H9 (cell line): Measurements from ENCODE around the gene FARP1. TPM values are rescaled to one million over a fixed set of nuclear protein-coding genes. Genes with fewer than 3 reads are reported as not detected.
A peak's percentile ranks its signal among the peaks of the same experiment; 100 is the strongest.

Source experiments
- DNase-seq: peaks from one replicate; pipeline ENCODE4 v3.0.0-alpha.2; 2017
- H2AFZ ChIP-seq: one replicate; pipeline ENCODE4 v1.6.1; 2013; ENCODE audit warnings: mild to moderate bottlenecking, low read length, control low read depth, moderate library complexity
- H2AK5ac ChIP-seq: 2 replicates; pipeline ENCODE4 v1.6.1; 2013; ENCODE audit warnings: low read length, control low read depth, mixed read lengths; ENCODE audit not compliant: insufficient read length
- H2BK120ac ChIP-seq: one replicate; pipeline ENCODE4 v1.6.1; 2013; ENCODE audit warnings: low read depth, mild to moderate bottlenecking, low read length, control low read depth, inconsistent platforms; ENCODE audit not compliant: poor library complexity, severe bottlenecking
- H2BK12ac ChIP-seq: 2 replicates; pipeline ENCODE4 v1.6.1; 2013; ENCODE audit warnings: low read length, control low read depth, mixed read lengths, low read depth; ENCODE audit not compliant: insufficient read length
- H2BK15ac ChIP-seq: 2 replicates; pipeline ENCODE4 v1.6.1; 2013; ENCODE audit warnings: low read depth, low read length, control low read depth
- H2BK20ac ChIP-seq: one replicate; pipeline ENCODE4 v1.6.1; 2013; ENCODE audit warnings: low read depth, mild to moderate bottlenecking, low read length, control low read depth, inconsistent platforms; ENCODE audit not compliant: poor library complexity, severe bottlenecking
- H2BK5ac ChIP-seq: 2 replicates; pipeline ENCODE4 v1.6.1; 2013; ENCODE audit warnings: low read length, control low read depth, mixed read lengths; ENCODE audit not compliant: insufficient read length
- H3K14ac ChIP-seq: 2 replicates; pipeline ENCODE4 v1.6.1; 2013; ENCODE audit warnings: low read length, control low read depth; ENCODE audit not compliant: insufficient read depth
- H3K18ac ChIP-seq: 2 replicates; pipeline ENCODE4 v1.6.1; 2013; ENCODE audit warnings: low read depth, mild to moderate bottlenecking, mixed read lengths, low read length, control low read depth; ENCODE audit not compliant: insufficient read length
- H3K23ac ChIP-seq: 2 replicates; pipeline ENCODE4 v1.6.1; 2013; ENCODE audit warnings: low read length, control low read depth, mixed read lengths, low read depth; ENCODE audit not compliant: insufficient read length
- H3K23me2 ChIP-seq: 2 replicates; pipeline ENCODE4 v1.6.1; 2013; ENCODE audit warnings: low read depth, mild to moderate bottlenecking, mixed read lengths, low read length, control low read depth; ENCODE audit not compliant: insufficient read length, poor library complexity, severe bottlenecking
- H3K27ac ChIP-seq: 2 replicates; pipeline ENCODE4 v1.5.1; 2013; ENCODE audit warnings: low read length, control low read depth, mixed read lengths, low read depth; ENCODE audit not compliant: insufficient read length
- H3K27me3 ChIP-seq: 2 replicates; pipeline ENCODE4 v1.6.1; 2013; ENCODE audit warnings: low read length, control low read depth, inconsistent platforms; ENCODE audit not compliant: insufficient read depth
- H3K4ac ChIP-seq: 2 replicates; pipeline ENCODE4 v1.6.1; 2013; ENCODE audit warnings: low read depth, mild to moderate bottlenecking, control low read depth, inconsistent platforms, low read length, moderate library complexity
- H3K4me1 ChIP-seq: 2 replicates; pipeline ENCODE4 v1.6.1; 2013; ENCODE audit warnings: low read length, control low read depth, inconsistent platforms; ENCODE audit not compliant: insufficient read depth
- H3K4me2 ChIP-seq: 2 replicates; pipeline ENCODE4 v1.6.1; 2013; ENCODE audit warnings: low read length, control low read depth, mixed read lengths; ENCODE audit not compliant: insufficient read length, insufficient read depth
- H3K56ac ChIP-seq: 2 replicates; pipeline ENCODE4 v1.6.1; 2013; ENCODE audit warnings: low read depth, mild to moderate bottlenecking, mixed read lengths, low read length, control low read depth; ENCODE audit not compliant: insufficient read length
- H3K79me1 ChIP-seq: 2 replicates; pipeline ENCODE4 v1.6.1; 2013; ENCODE audit warnings: low read depth, mild to moderate bottlenecking, moderate library complexity, low read length, control low read depth, inconsistent platforms; ENCODE audit not compliant: insufficient read depth, poor library complexity, severe bottlenecking
- H3K79me2 ChIP-seq: 2 replicates; pipeline ENCODE4 v1.6.1; 2013; ENCODE audit warnings: low read length, control low read depth, inconsistent platforms; ENCODE audit not compliant: insufficient read depth
- H3K9ac ChIP-seq: 2 replicates; pipeline ENCODE4 v1.6.1; 2013; ENCODE audit warnings: low read length, control low read depth, mixed read lengths; ENCODE audit not compliant: insufficient read length; ENCODE audit errors: extremely low read depth
- H3K9me3 ChIP-seq: one replicate; pipeline ENCODE4 v1.6.1; 2013; ENCODE audit warnings: low read depth, low read length, inconsistent platforms; ENCODE audit not compliant: control insufficient read depth
- H3T11ph ChIP-seq: one replicate; pipeline ENCODE4 v1.6.1; 2013; ENCODE audit warnings: mild to moderate bottlenecking, low read length, control low read depth, inconsistent platforms
- H4K20me1 ChIP-seq: one replicate; pipeline ENCODE4 v1.6.1; 2013; ENCODE audit not compliant: control insufficient read depth, insufficient read length, insufficient read depth
- H4K5ac ChIP-seq: 2 replicates; pipeline ENCODE4 v1.6.1; 2013; ENCODE audit warnings: low read depth, mild to moderate bottlenecking, mixed read lengths, low read length, control low read depth; ENCODE audit not compliant: insufficient read length
- H4K8ac ChIP-seq: replicated peaks from 2 replicates; pipeline ENCODE4 v1.6.1; 2013; ENCODE audit warnings: low read length, control low read depth, mixed read lengths, low read depth; ENCODE audit not compliant: insufficient read length
- H4K91ac ChIP-seq: 2 replicates; pipeline ENCODE4 v1.6.1; 2013; ENCODE audit warnings: low read depth, mild to moderate bottlenecking, moderate library complexity, mixed read lengths, low read length, control low read depth; ENCODE audit not compliant: insufficient read length
- H3K27ac Mint-ChIP-seq, 3 experiments: 2 replicates in 2 of 3; 3 replicates in 1 of 3; pipeline ENCODE4 v1.8.0; 2020 to 2021; ENCODE audit warnings: mixed read lengths in 3 of 3, mild to moderate bottlenecking in 1 of 3, moderate library complexity in 1 of 3
- H3K27me3 Mint-ChIP-seq: 2 replicates; pipeline ENCODE4 v1.8.0; 2021; ENCODE audit warnings: low read depth, mild to moderate bottlenecking, moderate library complexity, mixed read lengths
- H3K36me3 Mint-ChIP-seq, 3 experiments: 2 replicates in 2 of 3; 3 replicates in 1 of 3; pipeline ENCODE4 v1.8.0; 2020 to 2021; ENCODE audit warnings: low read depth in 3 of 3, mixed read lengths in 3 of 3; ENCODE audit not compliant: insufficient read depth in 1 of 3
- H3K4me1 Mint-ChIP-seq, 2 experiments: 2 replicates each; pipeline ENCODE4 v1.8.0; 2020; ENCODE audit warnings: mixed read lengths in 2 of 2
- H3K4me3 Mint-ChIP-seq, 2 experiments: 2 replicates in 1 of 2; 3 replicates in 1 of 2; pipeline ENCODE4 v1.8.0; 2020 to 2021; ENCODE audit warnings: mild to moderate bottlenecking in 2 of 2, mixed read lengths in 2 of 2, moderate library complexity in 1 of 2
- H3K9me3 Mint-ChIP-seq, 2 experiments: 2 replicates in 1 of 2; 3 replicates in 1 of 2; pipeline ENCODE4 v1.8.0; 2020; ENCODE audit warnings: mild to moderate bottlenecking in 2 of 2, mixed read lengths in 2 of 2, moderate library complexity in 1 of 2
- WGBS: extraction: QIAGEN DNeasy Blood & Tissue Kit; methylation state at CpG from one replicate; pipeline ENCODE4 v1.1.7; 2013; ENCODE audit warnings: missing lambda C conversion rate, low lambda C conversion rate, mixed read lengths; ENCODE audit not compliant: insufficient read length; ENCODE audit errors: extremely low coverage; 5-methylcytosine and 5-hydroxymethylcytosine counted together
- total RNA-seq: library from RNA; stranded (reverse); gene quantifications from 2 replicates; pipeline ENCODE4 v1.2.1, GENCODE V29; 2021
- TF ChIP-seq, protein P1 (sequence below): fragments of 200-600 bp; sonication (generic); conservative IDR thresholded peaks from 3 replicates; pipeline ENCODE4 v1.8.0; 2021; ENCODE audit warnings: antibody characterized with exemption, mild to moderate bottlenecking

The FARP1 gene
- total RNA-seq, 1 experiment from 2014 or later, result 95.9 TPM

DNA sequence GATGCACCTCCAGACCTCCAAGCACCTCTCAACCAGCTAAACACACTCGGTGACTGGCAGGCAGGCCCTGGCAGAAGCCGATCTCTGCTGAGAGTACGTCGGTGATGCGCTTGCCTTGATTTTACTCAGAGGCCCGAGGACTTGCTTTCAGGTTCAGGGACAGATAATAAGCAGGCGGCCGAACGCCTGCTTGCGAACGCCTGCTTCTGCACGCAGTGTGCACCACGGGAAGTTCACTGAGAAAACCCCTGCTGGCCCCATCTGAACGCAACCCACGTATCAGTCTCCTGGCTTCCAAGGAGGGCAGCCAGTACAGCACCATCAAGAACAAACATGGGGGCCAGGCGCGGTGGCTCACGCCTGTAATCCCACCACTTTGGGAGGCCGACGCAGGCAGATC, 326.0 kb downstream of the FARP1 start:
- H3K4me2 ChIP-seq, result no peak overlapping the region
- H4K8ac ChIP-seq, result no peak overlapping the region
- H2BK120ac ChIP-seq, result no peak overlapping the region
- no peak overlapping the region for H3T11ph ChIP-seq
- 0 out of 2 replicates have a peak, but pooled peaks cover 3% of the 10 kb centered on the region for H3K4me1 ChIP-seq
- no peak overlapping the region for H3K18ac ChIP-seq
- H3K9me3 Mint-ChIP-seq, result no peaks in the 10 kb centered on the region; a peak in 1 of 5 replicates
- H3K56ac ChIP-seq, result no peak overlapping the region
- H2BK12ac ChIP-seq, result no peak overlapping the region
- H3K9ac ChIP-seq, result no peak overlapping the region
- H2AK5ac ChIP-seq, result no peak overlapping the region
- H3K27ac ChIP-seq, result no peak overlapping the region
- H3K14ac ChIP-seq, result no peak overlapping the region
- H2AFZ ChIP-seq, result no peak overlapping the region
- H4K5ac ChIP-seq, result no peak overlapping the region
- H2BK15ac ChIP-seq, result no peak overlapping the region
- no CpG with 5 or more reads among the region's 20 CpGs for WGBS
- no peak overlapping the region for H2BK5ac ChIP-seq
- H3K27me3 Mint-ChIP-seq, result no peaks in the 10 kb centered on the region
- peaks cover 31 to 45% (median 39%) of the 10 kb centered on the region in 3 experiments; a peak in 6 of 7 replicates for H3K36me3 Mint-ChIP-seq
- no peaks in the 10 kb centered on the region for H4K20me1 ChIP-seq
- H3K27ac Mint-ChIP-seq, result peak overlapping the region in 1 of 3 experiments; percentile 78; a peak in 3 of 7 replicates
- DNase-seq, result no peak
- no peak overlapping the region for H2BK20ac ChIP-seq
- no peak overlapping the region for H4K91ac ChIP-seq
- H3K4me3 Mint-ChIP-seq, result no peak overlapping the region
- TF ChIP-seq, protein P1, sequence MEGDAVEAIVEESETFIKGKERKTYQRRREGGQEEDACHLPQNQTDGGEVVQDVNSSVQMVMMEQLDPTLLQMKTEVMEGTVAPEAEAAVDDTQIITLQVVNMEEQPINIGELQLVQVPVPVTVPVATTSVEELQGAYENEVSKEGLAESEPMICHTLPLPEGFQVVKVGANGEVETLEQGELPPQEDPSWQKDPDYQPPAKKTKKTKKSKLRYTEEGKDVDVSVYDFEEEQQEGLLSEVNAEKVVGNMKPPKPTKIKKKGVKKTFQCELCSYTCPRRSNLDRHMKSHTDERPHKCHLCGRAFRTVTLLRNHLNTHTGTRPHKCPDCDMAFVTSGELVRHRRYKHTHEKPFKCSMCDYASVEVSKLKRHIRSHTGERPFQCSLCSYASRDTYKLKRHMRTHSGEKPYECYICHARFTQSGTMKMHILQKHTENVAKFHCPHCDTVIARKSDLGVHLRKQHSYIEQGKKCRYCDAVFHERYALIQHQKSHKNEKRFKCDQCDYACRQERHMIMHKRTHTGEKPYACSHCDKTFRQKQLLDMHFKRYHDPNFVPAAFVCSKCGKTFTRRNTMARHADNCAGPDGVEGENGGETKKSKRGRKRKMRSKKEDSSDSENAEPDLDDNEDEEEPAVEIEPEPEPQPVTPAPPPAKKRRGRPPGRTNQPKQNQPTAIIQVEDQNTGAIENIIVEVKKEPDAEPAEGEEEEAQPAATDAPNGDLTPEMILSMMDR, result no peak
- no peaks in the 10 kb centered on the region for H3K9me3 ChIP-seq
- peaks cover 8% of the 10 kb centered on the region for H3K79me1 ChIP-seq
- H3K23me2 ChIP-seq, result no peaks in the 10 kb centered on the region
- no peaks in the 10 kb centered on the region; the same call in 1 of the 2 replicates for H3K79me2 ChIP-seq
- H3K4me1 Mint-ChIP-seq, result peaks cover 3 to 10% of the 10 kb centered on the region in 2 experiments
- no peaks in the 10 kb centered on the region for H3K27me3 ChIP-seq
- H3K4ac ChIP-seq, result no peak overlapping the region
- H3K23ac ChIP-seq, result no peak overlapping the region
